Sciatic nerve (tissue), 2 donors: ENCODE measurements around the gene RBP7. TPM values are rescaled to one million over a fixed set of nuclear protein-coding genes. Genes with fewer than 3 reads are reported as not detected.

Source experiments
- ATAC-seq: fragments of 200-7000 bp; cut with Tn5 transposase; one replicate; pipeline ENCODE4 v1.9.1; 2020; ENCODE audit warnings: mild to moderate bottlenecking, moderate library complexity
- DNase-seq: peaks from one replicate; pipeline ENCODE4 v3.0.0-alpha.2; 2020; ENCODE audit warnings: low spot score
- intact Hi-C: fragments of 100-400 bp; cut with DNase I; formaldehyde crosslinking; loops from one replicate; pipeline ENCODE4 v1.14.2; 2022
- microRNA-seq: library from miRNA; unstranded; fragments of <30 nt; microRNA quantifications from one replicate; pipeline ENCODE4 v1.2.0, GENCODE V29; 2020
- total RNA-seq: library from RNA; stranded (reverse); fragmentation: NEBNext Ultra II Directional; extraction: Animal tissue kit (Norgen Biotek cat#: 25700); gene quantifications from one replicate; pipeline ENCODE4 v1.2.1, GENCODE V29; 2021
- donor health status: DM: no; HTN: no; CAD: no.
- donor health status: DM: no; HTN: no; CAD: no.

RBP7 gene
- total RNA-seq, 1 donor from 2014 or later = 15.2 TPM

- intact Hi-C loops = no loop called here
- ATAC-seq (no peak), DNase-seq (no peak)
These were observed 63.5 kb downstream of the RBP7 start for GRCh38 chr1:10060311-10061100.

- intact Hi-C loops = no loop called here
- ATAC-seq (no peak), DNase-seq (no peak)
These were observed 64.2 kb downstream of the RBP7 start for GRCh38 chr1:10061276-10061675.

GRCh38 chr1:10063878-10064277 lies 66.8 kb downstream of the RBP7 start:
- intact Hi-C loops = no loop called here
- DNase-seq = no peak
- ATAC-seq = no peak

- intact Hi-C loops = loop anchor here (5.0 kb wide), 1 partner anchor 148 kb away; the partner anchor contains the start of gene KIF1B
- DNase-seq (no peak), ATAC-seq (no peak)
These were observed 67.7 kb downstream of the RBP7 start for GRCh38 chr1:10064416-10065343.

DNA sequence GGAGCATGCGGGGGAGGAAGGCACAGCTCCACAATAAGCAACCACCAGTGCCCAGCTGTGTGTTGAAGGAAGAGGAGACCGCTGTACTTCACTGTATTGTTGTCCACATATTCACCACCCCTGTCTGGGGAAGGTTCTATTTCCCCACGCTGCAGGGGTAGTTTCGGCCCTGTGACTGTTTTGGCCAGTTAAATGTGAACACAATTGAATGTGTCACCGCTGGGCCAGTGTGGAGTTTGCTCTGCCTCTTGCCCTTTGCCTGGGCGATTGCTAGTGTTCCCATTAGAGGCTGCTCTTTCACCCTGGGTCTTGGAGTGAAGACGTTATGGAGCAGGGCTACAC lies 68.3 kb downstream of the RBP7 start:
- no peak for DNase-seq
- ATAC-seq = peak; percentile 63
- intact Hi-C loops = loop anchor here (5.0 kb wide), 1 partner anchor 147 kb away; the partner anchor contains the start of gene KIF1B

Small RNA genes within 50 kb of the gene (microRNA-seq; reads per million reads assigned to microRNA genes)
- 1.4 reads per million for gene MIR5697

Other genes starting within 250 kb of the RBP7 start
- 121 TPM for gene CLSTN1, start 173.3 kb upstream of the RBP7 start, total RNA-seq
- 27.6 TPM for gene CTNNBIP1, start 87.0 kb upstream of the RBP7 start, total RNA-seq
- 42.4 TPM for gene LZIC, start 53.8 kb upstream of the RBP7 start, total RNA-seq
- 10.7 TPM for gene NMNAT1, start 53.8 kb upstream of the RBP7 start, total RNA-seq
- gene UBE4B, start 35.7 kb downstream of the RBP7 start, total RNA-seq = 42.5 TPM
- 70.4 TPM for gene KIF1B, start 213.3 kb downstream of the RBP7 start, total RNA-seq